ENCODE results near the gene C20orf144. TPM values are rescaled to one million over a fixed set of nuclear protein-coding genes. Genes with fewer than 3 reads are reported as not detected.

The C20orf144 gene
- total and polyA plus RNA-seq, 4 donors = not detected

GRCh38 chr20:33677991-33678702, 16.0 kb downstream of the C20orf144 start:
- Histone ChIP-seq H3K4me1 (ENCODE audit: control insufficient read depth in 4 of 4, insufficient read depth in 4 of 4, low read length in 3 of 4) (peaks cover 3 to 16% (median 11%) of the 10 kb centered on the region in 4 donors), H3K27ac (ENCODE audit: low read depth in 1 of 2, low read length in 2 of 2) (no peak overlapping the region), H3K4me3 (ENCODE audit: low read depth in 1 of 3, low read length in 3 of 3) (no peak overlapping the region), H3K9ac (ENCODE audit: low read depth in 1 of 2, low read length in 2 of 2) (no peak overlapping the region), H3K27me3 (ENCODE audit: control insufficient read depth in 4 of 4, insufficient read depth in 4 of 4, low read length in 3 of 4) (no peaks in the 10 kb centered on the region), H3K9me3 (ENCODE audit: control insufficient read depth in 4 of 4, low read length in 3 of 4) (no peaks in the 10 kb centered on the region), H3K36me3 (ENCODE audit: control insufficient read depth in 4 of 4, insufficient read depth in 3 of 4, low read depth in 1 of 4, low read length in 3 of 4) (no peaks in the 10 kb centered on the region)
- WGBS = 92% methylated on average over 15 of the region's 15 CpGs
- TF ChIP-seq HNF4A (conservative IDR thresholded peaks at IDR 0.05) (no peak), FOXA1 (IDR thresholded peaks at IDR 0.05) (no peak), HNF4G (IDR thresholded peaks at IDR 0.05) (no peak), TAF1 (conservative IDR thresholded peaks at IDR 0.05) (no peak), SP1 (IDR thresholded peaks at IDR 0.05) (no peak), RAD21 (IDR thresholded peaks at IDR 0.05) (no peak), YY1 (IDR thresholded peaks at IDR 0.05) (no peak), CTCF (IDR thresholded peaks at IDR 0.05; ENCODE audit: low read depth, low read length, missing input control) (no peak), JUND (IDR thresholded peaks at IDR 0.05) (no peak), GABPA (IDR thresholded peaks at IDR 0.05 in 1 of 2, conservative IDR thresholded peaks at IDR 0.05 in 1 of 2) (no peak), ZBTB33 (IDR thresholded peaks at IDR 0.05) (no peak), FOXA2 (IDR thresholded peaks at IDR 0.05) (no peak), NR2F2 (IDR thresholded peaks at IDR 0.05) (no peak)
- no peak for DNase-seq (ENCODE audit: low spot score)

GRCh38 chr20:33679758-33680485, 17.8 kb downstream of the C20orf144 start:
- no peak for TF ChIP-seq ZBTB33 (IDR thresholded peaks at IDR 0.05)
- no peak for TF ChIP-seq FOXA1 (IDR thresholded peaks at IDR 0.05)
- no peak for TF ChIP-seq JUND (IDR thresholded peaks at IDR 0.05)
- no peak for TF ChIP-seq RXRA (IDR thresholded peaks at IDR 0.05)
- TF ChIP-seq CTCF (IDR thresholded peaks at IDR 0.05; ENCODE audit: low read depth, low read length, missing input control) = no peak
- TF ChIP-seq GABPA (IDR thresholded peaks at IDR 0.05 in 1 of 2, conservative IDR thresholded peaks at IDR 0.05 in 1 of 2) = no peak
- no peak for TF ChIP-seq SP1 (IDR thresholded peaks at IDR 0.05)
- TF ChIP-seq YY1 (IDR thresholded peaks at IDR 0.05) = no peak
- no peak for TF ChIP-seq HNF4G (IDR thresholded peaks at IDR 0.05)
- TF ChIP-seq RAD21 (IDR thresholded peaks at IDR 0.05) = no peak
- TF ChIP-seq FOXA2 (IDR thresholded peaks at IDR 0.05) = no peak
- TF ChIP-seq TAF1 (conservative IDR thresholded peaks at IDR 0.05) = no peak
- Histone ChIP-seq H3K9ac (ENCODE audit: low read depth in 1 of 2, low read length in 2 of 2) (no peak overlapping the region), H3K4me3 (ENCODE audit: low read depth in 1 of 3, low read length in 3 of 3) (no peak overlapping the region), H3K4me1 (ENCODE audit: control insufficient read depth in 4 of 4, insufficient read depth in 4 of 4, low read length in 3 of 4) (peaks cover 0 to 9% (median under 1%) of the 10 kb centered on the region in 4 donors), H3K27ac (ENCODE audit: low read depth in 1 of 2, low read length in 2 of 2) (no peak overlapping the region), H3K36me3 (ENCODE audit: control insufficient read depth in 4 of 4, insufficient read depth in 3 of 4, low read depth in 1 of 4, low read length in 3 of 4) (no peaks in the 10 kb centered on the region), H3K27me3 (ENCODE audit: control insufficient read depth in 4 of 4, insufficient read depth in 4 of 4, low read length in 3 of 4) (no peaks in the 10 kb centered on the region), H3K9me3 (ENCODE audit: control insufficient read depth in 4 of 4, low read length in 3 of 4) (no peaks in the 10 kb centered on the region)
- WGBS = 88% methylated on average over 20 of the region's 20 CpGs
- DNase-seq (ENCODE audit: low spot score) = no peak
